ENCODE results near the gene CCR6. TPM values are rescaled to one million over a fixed set of nuclear protein-coding genes. Genes with fewer than 3 reads are reported as not detected.

Gene CCR6
- total RNA-seq, 4 donors from 2014 or later = not detected

DNA sequence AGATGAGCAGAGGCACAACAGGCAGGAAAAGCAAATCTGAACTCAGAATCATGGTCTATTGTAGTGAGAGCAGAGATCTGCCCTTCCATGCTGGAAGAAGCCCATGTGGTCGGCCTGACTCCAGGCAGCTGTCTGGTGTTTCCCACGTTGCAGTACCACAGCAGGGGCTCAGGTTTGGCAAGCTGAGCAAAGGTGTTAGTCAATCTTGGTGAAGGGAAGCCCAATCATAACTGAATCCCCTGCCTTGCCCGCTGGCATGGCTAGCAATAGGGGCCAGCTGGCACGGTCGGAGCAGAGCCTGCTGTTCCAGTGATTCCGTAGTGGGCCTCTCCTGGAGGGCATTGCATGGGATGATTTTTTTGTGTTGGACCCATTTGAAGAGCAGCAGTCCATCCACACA lies 17.8 kb upstream of the CCR6 start:
- no peaks in the 10 kb centered on the region for H3K4me1 ChIP-seq
- no peak overlapping the region for H3K27ac ChIP-seq
- no peaks in the 10 kb centered on the region for H3K27me3 ChIP-seq
- intact Hi-C loops (cut with DNase I; ENCODE audit: low total_unique reads) (no loop called here), in situ Hi-C loops (cut with MboI; ENCODE audit: low sequenced_read_pairs in 4 of 4) (no loop called here)
- ATAC-seq (no peak), DNase-seq (no peak)
- no peak overlapping the region for H3K4me3 ChIP-seq
- H3K9me3 ChIP-seq = no peaks in the 10 kb centered on the region
- H3K36me3 ChIP-seq = no peaks in the 10 kb centered on the region
- TF ChIP-seq, protein P1, sequence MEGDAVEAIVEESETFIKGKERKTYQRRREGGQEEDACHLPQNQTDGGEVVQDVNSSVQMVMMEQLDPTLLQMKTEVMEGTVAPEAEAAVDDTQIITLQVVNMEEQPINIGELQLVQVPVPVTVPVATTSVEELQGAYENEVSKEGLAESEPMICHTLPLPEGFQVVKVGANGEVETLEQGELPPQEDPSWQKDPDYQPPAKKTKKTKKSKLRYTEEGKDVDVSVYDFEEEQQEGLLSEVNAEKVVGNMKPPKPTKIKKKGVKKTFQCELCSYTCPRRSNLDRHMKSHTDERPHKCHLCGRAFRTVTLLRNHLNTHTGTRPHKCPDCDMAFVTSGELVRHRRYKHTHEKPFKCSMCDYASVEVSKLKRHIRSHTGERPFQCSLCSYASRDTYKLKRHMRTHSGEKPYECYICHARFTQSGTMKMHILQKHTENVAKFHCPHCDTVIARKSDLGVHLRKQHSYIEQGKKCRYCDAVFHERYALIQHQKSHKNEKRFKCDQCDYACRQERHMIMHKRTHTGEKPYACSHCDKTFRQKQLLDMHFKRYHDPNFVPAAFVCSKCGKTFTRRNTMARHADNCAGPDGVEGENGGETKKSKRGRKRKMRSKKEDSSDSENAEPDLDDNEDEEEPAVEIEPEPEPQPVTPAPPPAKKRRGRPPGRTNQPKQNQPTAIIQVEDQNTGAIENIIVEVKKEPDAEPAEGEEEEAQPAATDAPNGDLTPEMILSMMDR (IDR thresholded peaks at IDR 0.05 in 4 of 5, conservative IDR thresholded peaks at IDR 0.05 in 1 of 5) = no peak

GRCh38 chr6:167106406-167106805 lies 16.5 kb upstream of the CCR6 start:
- in situ Hi-C loops (cut with MboI; ENCODE audit: low sequenced_read_pairs in 4 of 4) = no loop called here
- intact Hi-C loops (cut with DNase I; ENCODE audit: low total_unique reads) = no loop called here
- no peak for TF ChIP-seq POLR2A (IDR thresholded peaks at IDR 0.05)
- TF ChIP-seq, protein P1 (IDR thresholded peaks at IDR 0.05 in 4 of 5, conservative IDR thresholded peaks at IDR 0.05 in 1 of 5) = no peak
- no peaks in the 10 kb centered on the region for H3K9me3 ChIP-seq
- ATAC-seq = no peak
- H3K4me1 ChIP-seq = no peaks in the 10 kb centered on the region
- DNase-seq = no peak
- no peaks in the 10 kb centered on the region for H3K36me3 ChIP-seq
- H3K27ac ChIP-seq = no peak overlapping the region
- H3K27me3 ChIP-seq = no peaks in the 10 kb centered on the region
- H3K4me3 ChIP-seq = no peak overlapping the region

DNA sequence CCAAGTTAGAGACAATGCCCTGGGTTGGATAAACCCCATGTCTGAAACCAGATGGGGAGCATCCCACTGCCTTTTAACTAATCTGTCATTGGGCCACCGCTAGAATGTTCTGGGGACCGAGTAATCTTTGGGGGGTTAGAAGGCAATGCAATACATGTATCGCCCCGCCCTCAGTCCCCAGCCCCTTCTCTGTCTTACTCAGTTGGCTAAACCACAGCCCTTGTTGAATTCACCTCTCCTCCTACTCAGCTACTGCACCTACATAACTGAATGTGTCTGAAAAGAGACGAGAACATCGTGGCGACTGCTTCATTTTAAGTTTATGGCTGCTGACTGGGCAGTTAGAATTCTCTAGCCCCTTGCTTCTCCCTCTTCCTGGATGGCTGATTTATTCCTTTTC lies 15.1 kb upstream of the CCR6 start:
- Histone ChIP-seq H3K27me3 (no peaks in the 10 kb centered on the region), H3K27ac (no peak overlapping the region), H3K9me3 (no peaks in the 10 kb centered on the region), H3K36me3 (no peaks in the 10 kb centered on the region), H3K4me3 (no peak overlapping the region), H3K4me1 (no peaks in the 10 kb centered on the region)
- TF ChIP-seq, protein P1 (IDR thresholded peaks at IDR 0.05 in 4 of 5, conservative IDR thresholded peaks at IDR 0.05 in 1 of 5) = no peak
- no peak for TF ChIP-seq POLR2A (IDR thresholded peaks at IDR 0.05)
- intact Hi-C loops (cut with DNase I; ENCODE audit: low total_unique reads) (no loop called here), in situ Hi-C loops (cut with MboI; ENCODE audit: low sequenced_read_pairs in 4 of 4) (no loop called here)
- DNase-seq (no peak), ATAC-seq (no peak)

- Histone ChIP-seq H3K9me3 (no peaks in the 10 kb centered on the region), H3K36me3 (no peaks in the 10 kb centered on the region), H3K4me3 (no peak overlapping the region), H3K27ac (no peak overlapping the region), H3K4me1 (no peaks in the 10 kb centered on the region), H3K27me3 (no peaks in the 10 kb centered on the region)
- ATAC-seq = no peak
- DNase-seq = no peak
- intact Hi-C loops (cut with DNase I; ENCODE audit: low total_unique reads) (no loop called here), in situ Hi-C loops (cut with MboI; ENCODE audit: low sequenced_read_pairs in 4 of 4) (no loop called here)
- no peak for TF ChIP-seq POLR2A (IDR thresholded peaks at IDR 0.05)
- TF ChIP-seq, protein P1 (IDR thresholded peaks at IDR 0.05 in 4 of 5, conservative IDR thresholded peaks at IDR 0.05 in 1 of 5) = no peak
Measured at GRCh38 chr6:167108278-167108677, 14.6 kb upstream of the CCR6 start.

DNA sequence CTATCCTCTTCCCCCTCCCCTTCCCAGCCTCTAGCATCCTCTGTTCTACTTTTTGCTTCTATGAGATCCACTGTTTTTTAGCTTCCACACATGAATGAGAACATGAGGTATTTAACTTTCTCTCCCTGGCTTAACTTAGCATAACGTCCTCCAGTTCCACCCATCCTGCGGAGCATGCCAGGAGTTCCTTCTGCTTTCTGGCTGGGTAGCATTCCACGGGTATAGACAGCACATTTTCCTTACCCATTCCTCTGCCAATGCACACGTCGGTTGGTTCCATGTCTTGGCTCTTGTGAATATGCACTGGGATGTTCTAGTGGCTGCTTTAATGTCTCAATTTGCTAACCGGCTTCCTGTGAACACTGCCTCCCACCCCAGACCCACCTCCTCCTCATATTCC lies 13.2 kb upstream of the CCR6 start:
- in situ Hi-C loops (cut with MboI; ENCODE audit: low sequenced_read_pairs in 4 of 4) (no loop called here), intact Hi-C loops (cut with DNase I; ENCODE audit: low total_unique reads) (no loop called here)
- Histone ChIP-seq H3K27ac (no peak overlapping the region), H3K4me1 (no peaks in the 10 kb centered on the region), H3K4me3 (no peak overlapping the region), H3K27me3 (peaks cover 0 to 5% (median 0%) of the 10 kb centered on the region in 3 donors), H3K9me3 (no peaks in the 10 kb centered on the region), H3K36me3 (no peaks in the 10 kb centered on the region)
- DNase-seq (no peak), ATAC-seq (no peak)
- no peak for TF ChIP-seq POLR2A (IDR thresholded peaks at IDR 0.05)

Data from gastrocnemius medialis (tissue), 4 donors.